Muscle of arm (tissue), 12 donors: ENCODE measurements around the gene WFDC12. TPM values are rescaled to one million over a fixed set of nuclear protein-coding genes. Genes with fewer than 3 reads are reported as not detected.
A peak's percentile ranks its signal among the peaks of the same experiment; 100 is the strongest.

Experiments used
- DNase-seq: peaks from one replicate; pipeline ENCODE4 v3.0.0-alpha.2; 2013
- polyA plus RNA-seq, 12 donors: library from polyadenylated mRNA; unstranded; fragments of 120-200 nt; gene quantifications; one replicate each; pipeline ENCODE4 v1.2.1, GENCODE V29; 2013; ENCODE audit not compliant: insufficient read length in 12 of 12

The WFDC12 gene
- polyA plus RNA-seq, 12 donors: not detected

GRCh38 chr20:45115386-45115774 lies 8.9 kb downstream of the WFDC12 start:
- no peak for DNase-seq

- DNase-seq: no peak
These were observed 9.5 kb downstream of the WFDC12 start, which contains the start of gene WFDC5 for GRCh38 chr20:45114465-45115385. WFDC5 (minus strand) TSS chr20:45115174; CDS start chr20:45115083, 91 bp downstream.

GRCh38 chr20:45113865-45114264 lies 10.4 kb downstream of the WFDC12 start:
- no peak for DNase-seq

GRCh38 chr20:45112754-45113153 lies 11.5 kb downstream of the WFDC12 start:
- no peak for DNase-seq

GRCh38 chr20:45111799-45112471 lies 12.3 kb downstream of the WFDC12 start:
- no peak for DNase-seq

- DNase-seq: no peak
These were observed 13.0 kb downstream of the WFDC12 start for GRCh38 chr20:45111285-45111684.

- DNase-seq: no peak
These were observed 14.0 kb downstream of the WFDC12 start for GRCh38 chr20:45110301-45110700.

GRCh38 chr20:45109634-45110033 lies 14.6 kb downstream of the WFDC12 start:
- DNase-seq: no peak

- no peak for DNase-seq
These were observed 18.9 kb downstream of the WFDC12 start for GRCh38 chr20:45105317-45105716.

- DNase-seq: no peak
These were observed 19.5 kb downstream of the WFDC12 start for GRCh38 chr20:45104786-45105185.

GRCh38 chr20:45103072-45103471 lies 21.2 kb downstream of the WFDC12 start:
- no peak for DNase-seq

- no peak for DNase-seq
These were observed 22.9 kb downstream of the WFDC12 start for GRCh38 chr20:45101333-45101850.

GRCh38 chr20:45100563-45101245 lies 23.6 kb downstream of the WFDC12 start, which contains the start of gene KCNS1:
KCNS1 (minus strand) TSS chr20:45101127; CDS start chr20:45099236, 1,891 bp downstream.
- no peak for DNase-seq

- DNase-seq: no peak
These were observed 26.0 kb downstream of the WFDC12 start for GRCh38 chr20:45098103-45098773.

GRCh38 chr20:45097485-45098102 lies 26.7 kb downstream of the WFDC12 start:
- no peak for DNase-seq

GRCh38 chr20:45096781-45097180 lies 27.5 kb downstream of the WFDC12 start:
- no peak for DNase-seq

- peak; percentile 36 for DNase-seq
These were observed 28.4 kb downstream of the WFDC12 start for GRCh38 chr20:45095805-45096238.

GRCh38 chr20:45094864-45095574 lies 29.2 kb downstream of the WFDC12 start:
- no peak for DNase-seq

- DNase-seq: no peak
These were observed 30.1 kb downstream of the WFDC12 start for GRCh38 chr20:45094201-45094600.

- DNase-seq: no peak
These were observed 31.4 kb downstream of the WFDC12 start for GRCh38 chr20:45092898-45093297.
